ENCODE results near the gene NUBPL. TPM values are rescaled to one million over a fixed set of nuclear protein-coding genes. Genes with fewer than 3 reads are reported as not detected.

NUBPL gene
- polyA plus RNA-seq, 1 of the 3 experiments (the other 2 are of a cell fraction): 4.0 TPM

GRCh38 chr14:31692376-31692781 is 131.2 kb downstream of the NUBPL start:
- Histone ChIP-seq H3K4me2 (peak overlapping the region; percentile 37; the same call in 1 of the 2 replicates), H3K79me2 (ENCODE audit: insufficient read depth) (no peaks in the 10 kb centered on the region), H3K9me2 (no peaks in the 10 kb centered on the region), H2AFZ (ENCODE audit: low read depth) (no peak overlapping the region), H3K4me1 (ENCODE audit: control insufficient read depth in 1 of 2, insufficient read depth in 2 of 2, low read depth in 1 of 2, low read length in 1 of 2) (peaks cover 8 to 9% of the 10 kb centered on the region in 2 experiments; a peak in 3 of 4 replicates), H4K20me1 (ENCODE audit: insufficient read depth) (no peaks in the 10 kb centered on the region), H3K9ac (no peak overlapping the region), H3K4me3 (ENCODE audit: low read depth in 2 of 2, low read length in 1 of 2) (no peak overlapping the region), H3K27me3 (ENCODE audit: insufficient read depth) (no peaks in the 10 kb centered on the region), H3K36me3 (replicated peaks in 1 of 2; ENCODE audit: control insufficient read depth in 1 of 2, insufficient read depth in 2 of 2, low read length in 1 of 2) (no peaks in the 10 kb centered on the region), H3K27ac (ENCODE audit: low read depth in 2 of 2, low read length in 1 of 2) (peak overlapping the region in 1 of 2 experiments; percentile 58; a peak in 2 of 4 replicates), H3K9me3 (no peaks in the 10 kb centered on the region), H3F3A (replicated peaks; ENCODE audit: insufficient read depth) (no peaks in the 10 kb centered on the region)
- TF ChIP-seq CHD2 (IDR thresholded peaks at IDR 0.05; ENCODE audit: low read length, partially characterized antibody) (no peak), RCOR1 (IDR thresholded peaks at IDR 0.05; ENCODE audit: low read length) (peak; percentile 61; the same call in 1 of the 2 replicates)
- ChIA-PET POLR2A (no interaction called here), CTCF (interaction anchor here (1.0 kb wide), 1 partner anchor 182 kb away, joined by 3 read pairs; no protein-coding TSS in a partner anchor)
- WGBS (ENCODE audit: low lambda C conversion rate): 85% methylated on average over 1 of the region's 1 CpG
- peak; percentile 79 for DNase-seq

- no peak for TF ChIP-seq JUND (IDR thresholded peaks at IDR 0.05)
- TF ChIP-seq MXI1 (IDR thresholded peaks at IDR 0.05; ENCODE audit: low read depth, low read length): no peak
- no peak for TF ChIP-seq PBX3 (IDR thresholded peaks at IDR 0.05)
- no peak for TF ChIP-seq CTCF (IDR thresholded peaks at IDR 0.05)
- no peak for TF ChIP-seq RXRA (IDR thresholded peaks at IDR 0.05; ENCODE audit: borderline replicate concordance, low read depth)
- no peak for TF ChIP-seq TAF1 (IDR thresholded peaks at IDR 0.05; ENCODE audit: borderline replicate concordance, low read depth, low read length)
- TF ChIP-seq ZBTB33 (IDR thresholded peaks at IDR 0.05; ENCODE audit: borderline replicate concordance, low read depth): no peak
- no peak for TF ChIP-seq RAD21 (IDR thresholded peaks at IDR 0.05; ENCODE audit: low read length)
- no peak for TF ChIP-seq EZH2phosphoT487 (IDR thresholded peaks at IDR 0.05; ENCODE audit: borderline replicate concordance, low read depth)
- TF ChIP-seq FOXJ3 (CRISPR knock-in tag; IDR thresholded peaks at IDR 0.05): no peak
- ChIA-PET POLR2A (no interaction called here), CTCF (no interaction called here)
- Histone ChIP-seq H3K4me2 (no peak overlapping the region), H4K20me1 (ENCODE audit: insufficient read depth) (no peaks in the 10 kb centered on the region), H3K27me3 (ENCODE audit: insufficient read depth) (no peaks in the 10 kb centered on the region), H3F3A (replicated peaks; ENCODE audit: insufficient read depth) (no peaks in the 10 kb centered on the region), H3K4me3 (ENCODE audit: low read depth in 2 of 2, low read length in 1 of 2) (no peak overlapping the region), H3K4me1 (ENCODE audit: control insufficient read depth in 1 of 2, insufficient read depth in 2 of 2, low read depth in 1 of 2, low read length in 1 of 2) (peaks cover 8 to 9% of the 10 kb centered on the region in 2 experiments; a peak in 3 of 4 replicates), H3K9me3 (no peaks in the 10 kb centered on the region), H3K9ac (no peak overlapping the region), H3K36me3 (replicated peaks in 1 of 2; ENCODE audit: control insufficient read depth in 1 of 2, insufficient read depth in 2 of 2, low read length in 1 of 2) (no peaks in the 10 kb centered on the region), H3K79me2 (ENCODE audit: insufficient read depth) (no peaks in the 10 kb centered on the region), H3K9me2 (no peaks in the 10 kb centered on the region), H2AFZ (ENCODE audit: low read depth) (no peak overlapping the region), H3K27ac (ENCODE audit: low read depth in 2 of 2, low read length in 1 of 2) (no peak overlapping the region)
- 71% methylated on average over 4 of the region's 4 CpGs for WGBS (ENCODE audit: low lambda C conversion rate)
- no peak for DNase-seq
These were observed 135.2 kb downstream of the NUBPL start for GRCh38 chr14:31696378-31696777.
